ENCODE results near the gene RNF112.
"Not testable (repeated sequence)": the region's sequence is repeated elsewhere in the genome, so short reads cannot be mapped to it uniquely, and the experiment has no call there.

Gene RNF112

DNA sequence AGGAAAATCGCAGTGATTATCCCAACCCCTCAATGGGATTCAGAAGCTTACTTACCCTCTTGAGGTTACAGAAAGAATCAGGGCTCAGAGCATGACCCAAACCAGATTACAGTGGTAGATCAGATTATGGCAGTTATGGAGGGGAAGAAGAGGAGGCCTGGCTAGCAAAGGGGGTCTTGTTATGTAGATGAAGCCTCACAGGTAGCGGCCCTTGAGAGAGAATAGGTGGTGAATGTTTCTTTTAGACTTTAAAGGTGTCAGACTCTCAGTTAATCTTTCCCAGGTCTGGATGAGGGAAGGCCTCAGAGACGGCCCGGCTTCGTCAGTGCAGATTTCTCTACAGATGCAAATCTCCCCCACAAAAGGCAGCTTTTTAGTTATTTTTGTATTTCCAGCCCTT is 15.6 kb downstream of the RNF112 start:
- Histone ChIP-seq H3K4me1 (ENCODE audit: control insufficient read depth in 1 of 2, insufficient read depth in 1 of 2, low read depth in 1 of 2, low read length in 1 of 2) (no peaks in the 10 kb centered on the region), H3K9me3 (no peaks in the 10 kb centered on the region), H3K4me3 (ENCODE audit: low read depth in 1 of 2, low read length in 1 of 2) (no peak overlapping the region), H3K36me3 (no peaks in the 10 kb centered on the region), H3K27me3 (no peaks in the 10 kb centered on the region), H3K27ac (no peak overlapping the region)
- no peak for TF ChIP-seq CTCF (IDR thresholded peaks at IDR 0.05)

- Histone ChIP-seq H3K9me3 (no peaks in the 10 kb centered on the region), H3K4me3 (ENCODE audit: low read depth in 1 of 2, low read length in 1 of 2) (no peak overlapping the region), H3K36me3 (no peaks in the 10 kb centered on the region), H3K4me1 (ENCODE audit: control insufficient read depth in 1 of 2, insufficient read depth in 1 of 2, low read depth in 1 of 2, low read length in 1 of 2) (no peaks in the 10 kb centered on the region), H3K27ac (no peak overlapping the region), H3K27me3 (no peaks in the 10 kb centered on the region)
- no peak for TF ChIP-seq CTCF (IDR thresholded peaks at IDR 0.05)
Observed at GRCh38 chr17:19431691-19432090, 20.7 kb downstream of the RNF112 start.

DNA sequence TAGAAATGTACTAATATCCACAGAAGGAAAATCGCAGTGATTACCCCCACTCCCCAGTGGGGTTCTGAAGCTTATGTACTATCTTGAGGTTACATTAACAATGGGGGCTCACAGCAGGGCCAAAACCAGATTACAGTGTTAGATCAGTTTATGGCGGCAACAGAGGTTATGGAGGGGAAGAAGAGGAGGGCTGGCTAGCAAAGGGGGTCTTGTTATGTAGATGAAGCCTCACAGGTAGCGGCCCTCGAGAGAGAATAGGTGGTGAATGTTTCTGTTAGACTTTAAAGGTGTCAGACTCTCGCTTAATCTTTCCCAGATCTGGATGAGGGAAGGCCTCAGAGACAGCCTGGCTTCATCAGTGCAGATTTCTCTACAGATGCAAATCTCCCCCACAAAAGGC is 22.2 kb downstream of the RNF112 start:
- no peak for TF ChIP-seq CTCF (IDR thresholded peaks at IDR 0.05)
- Histone ChIP-seq H3K27ac (no peak overlapping the region), H3K4me3 (ENCODE audit: low read depth in 1 of 2, low read length in 1 of 2) (no peak overlapping the region), H3K9me3 (no peaks in the 10 kb centered on the region), H3K27me3 (no peaks in the 10 kb centered on the region), H3K4me1 (ENCODE audit: control insufficient read depth in 1 of 2, insufficient read depth in 1 of 2, low read depth in 1 of 2, low read length in 1 of 2) (no peaks in the 10 kb centered on the region), H3K36me3 (no peaks in the 10 kb centered on the region)

DNA sequence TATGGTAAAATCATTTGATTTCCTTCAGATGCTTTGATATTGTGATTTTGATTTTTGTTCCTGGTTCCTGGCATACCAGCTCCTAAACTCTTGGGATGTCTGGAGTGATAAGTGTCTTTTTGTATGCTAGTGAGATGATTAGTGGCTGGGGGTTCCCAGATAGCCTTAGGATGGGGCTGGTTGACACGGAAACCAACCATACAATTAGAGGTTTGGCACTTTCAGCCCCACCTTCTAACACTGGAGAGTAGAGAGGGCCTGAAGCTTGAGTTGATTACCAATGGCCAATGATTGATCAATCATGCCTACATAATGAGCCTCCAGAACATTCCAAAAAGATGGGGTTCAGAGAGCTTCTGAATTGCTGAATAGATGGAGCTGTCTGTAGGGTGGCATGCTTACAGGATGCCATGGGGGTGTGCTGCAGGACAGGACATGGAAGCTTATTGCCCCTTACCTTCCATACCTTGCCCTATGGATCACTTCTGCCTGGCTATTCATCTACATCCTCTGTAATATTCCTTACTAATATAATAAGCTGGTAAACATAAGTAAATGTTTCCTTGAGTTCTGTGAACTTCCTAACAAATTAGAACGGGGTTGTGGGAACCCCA is 22.8 kb downstream of the RNF112 start:
- TF ChIP-seq CTCF (IDR thresholded peaks at IDR 0.05): no peak
- Histone ChIP-seq H3K4me1 (ENCODE audit: control insufficient read depth in 1 of 2, insufficient read depth in 1 of 2, low read depth in 1 of 2, low read length in 1 of 2) (no peaks in the 10 kb centered on the region), H3K9me3 (no peaks in the 10 kb centered on the region), H3K27ac (no peak overlapping the region), H3K27me3 (no peaks in the 10 kb centered on the region), H3K36me3 (no peaks in the 10 kb centered on the region), H3K4me3 (ENCODE audit: low read depth in 1 of 2, low read length in 1 of 2) (no peak overlapping the region)

- Histone ChIP-seq H3K27me3 (no peaks in the 10 kb centered on the region), H3K27ac (no peak overlapping the region), H3K4me3 (ENCODE audit: low read depth in 1 of 2, low read length in 1 of 2) (no peak overlapping the region), H3K36me3 (no peaks in the 10 kb centered on the region), H3K4me1 (ENCODE audit: control insufficient read depth in 1 of 2, insufficient read depth in 1 of 2, low read depth in 1 of 2, low read length in 1 of 2) (no peaks in the 10 kb centered on the region), H3K9me3 (no peaks in the 10 kb centered on the region)
- TF ChIP-seq CTCF (IDR thresholded peaks at IDR 0.05): no peak
Observed at GRCh38 chr17:19440421-19440820, 29.4 kb downstream of the RNF112 start.

DNA sequence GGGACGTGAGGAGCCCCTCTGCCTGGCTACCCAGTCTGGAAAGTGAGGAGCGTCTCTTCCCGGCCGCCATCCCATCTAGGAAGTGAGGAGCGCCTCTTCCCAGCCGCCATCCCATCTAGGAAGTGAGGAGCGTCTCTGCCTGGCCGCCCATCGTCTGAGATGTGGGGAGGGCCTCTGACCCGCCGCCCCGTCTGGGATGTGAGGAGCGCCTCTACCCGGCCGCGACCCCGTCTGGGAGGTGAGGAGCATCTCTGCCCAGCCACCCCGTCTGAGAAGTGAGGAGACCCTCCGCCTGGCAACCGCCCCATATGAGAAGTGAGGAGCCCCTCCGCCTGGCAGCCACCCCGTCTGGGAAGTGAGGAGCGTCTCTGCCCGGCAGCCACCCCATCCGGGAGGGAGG is 30.3 kb downstream of the RNF112 start:
- H3K4me3 ChIP-seq (ENCODE audit: low read depth in 1 of 2, low read length in 1 of 2); H3K4me1 ChIP-seq (ENCODE audit: control insufficient read depth in 1 of 2, insufficient read depth in 1 of 2, low read depth in 1 of 2, low read length in 1 of 2); H3K36me3 ChIP-seq; H3K27ac ChIP-seq; H3K27me3 ChIP-seq; H3K9me3 ChIP-seq: not testable (repeated sequence)
